GM18499 (cell line): Measurements from ENCODE around the gene NRN1L.

Experiments
- ATAC-seq: cut with Tn5 transposase; IDR thresholded peaks from one replicate; pipeline ENCODE4 v1.9.1; 2021; ENCODE audit warnings: moderate number of reproducible peaks; ENCODE audit not compliant: insufficient read depth, unreplicated experiment

The NRN1L gene

GRCh38 chr16:67881621-67882161, 3.0 kb upstream of the NRN1L start:
- no peak for ATAC-seq

GRCh38 chr16:67882374-67883145, 2.1 kb upstream of the NRN1L start:
- no peak for ATAC-seq

- ATAC-seq, result no peak
Measured at GRCh38 chr16:67883146-67883871, 1.4 kb upstream of the NRN1L start.

- no peak for ATAC-seq
Measured at GRCh38 chr16:67883872-67884261, 818 bp upstream of the NRN1L start.

- no peak for ATAC-seq
Measured at GRCh38 chr16:67885545-67885944, 860 bp downstream of the NRN1L start.

GRCh38 chr16:67885976-67886375, 1.3 kb downstream of the NRN1L start:
- ATAC-seq, result no peak

GRCh38 chr16:67886387-67886786, 1.7 kb downstream of the NRN1L start:
- ATAC-seq, result no peak

GRCh38 chr16:67888331-67888730, 3.6 kb downstream of the NRN1L start:
- no peak for ATAC-seq

GRCh38 chr16:67892375-67892774, 7.7 kb downstream of the NRN1L start:
- no peak for ATAC-seq

- ATAC-seq, result no peak
Measured at GRCh38 chr16:67892899-67893742, 8.4 kb downstream of the NRN1L start, which contains the start of gene PSKH1. TSS of gene PSKH1 (plus strand) at chr16:67893254. CDS start at chr16:67908750, 15,496 bp downstream.

GRCh38 chr16:67893743-67894399, 9.2 kb downstream of the NRN1L start:
- no peak for ATAC-seq

GRCh38 chr16:67897231-67897630, 12.5 kb downstream of the NRN1L start:
- ATAC-seq, result no peak

- no peak for ATAC-seq
Measured at GRCh38 chr16:67901734-67902133, 17.0 kb downstream of the NRN1L start.

GRCh38 chr16:67902831-67903230, 18.1 kb downstream of the NRN1L start:
- ATAC-seq, result no peak

GRCh38 chr16:67907397-67908180, 22.9 kb downstream of the NRN1L start:
- no peak for ATAC-seq

GRCh38 chr16:67909056-67909742, 24.5 kb downstream of the NRN1L start:
- no peak for ATAC-seq

GRCh38 chr16:67910158-67910557, 25.5 kb downstream of the NRN1L start:
- no peak for ATAC-seq

GRCh38 chr16:67914758-67915495, 30.2 kb downstream of the NRN1L start:
- no peak for ATAC-seq
